ACHN (cell line): ENCODE results near the gene GRM4.
"Not testable (repeated sequence)": the region's sequence is repeated elsewhere in the genome, so short reads cannot be mapped to it uniquely, and the experiment has no call there.

Experiments used
- DNase-seq: peaks from one replicate; pipeline ENCODE4 v3.0.0-alpha.2; 2015
- in situ Hi-C: cut with HindIII; loops from 2 replicates; pipeline ENCODE4 v1.10.0; 2017; ENCODE audit warnings: low sequenced_read_pairs, low pct_ligation_motif_present, low pct_unique_long_range_greater_than_20kb

GRM4 gene

DNA sequence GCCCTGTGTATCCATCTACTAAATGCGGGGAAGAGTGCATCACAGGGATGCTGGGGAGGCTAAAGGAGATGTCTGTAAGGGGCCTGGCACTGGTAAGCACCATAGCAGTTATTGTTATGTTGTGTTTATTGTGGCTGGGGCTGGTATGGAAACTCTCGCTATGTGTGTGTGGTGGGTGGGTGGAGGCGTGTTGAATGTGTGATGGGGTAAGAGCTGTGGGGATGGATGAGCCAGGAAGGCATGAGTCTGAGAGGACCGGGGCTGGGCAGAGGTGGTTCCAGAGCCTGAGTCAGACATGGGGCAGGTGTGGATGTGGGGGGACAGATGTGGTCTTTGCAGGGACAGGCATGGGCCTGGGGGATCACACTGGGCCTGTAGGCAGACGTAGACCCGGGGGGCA, 88.1 kb downstream of the GRM4 start:
- in situ Hi-C loops = no loop called here
- DNase-seq = no peak

DNA sequence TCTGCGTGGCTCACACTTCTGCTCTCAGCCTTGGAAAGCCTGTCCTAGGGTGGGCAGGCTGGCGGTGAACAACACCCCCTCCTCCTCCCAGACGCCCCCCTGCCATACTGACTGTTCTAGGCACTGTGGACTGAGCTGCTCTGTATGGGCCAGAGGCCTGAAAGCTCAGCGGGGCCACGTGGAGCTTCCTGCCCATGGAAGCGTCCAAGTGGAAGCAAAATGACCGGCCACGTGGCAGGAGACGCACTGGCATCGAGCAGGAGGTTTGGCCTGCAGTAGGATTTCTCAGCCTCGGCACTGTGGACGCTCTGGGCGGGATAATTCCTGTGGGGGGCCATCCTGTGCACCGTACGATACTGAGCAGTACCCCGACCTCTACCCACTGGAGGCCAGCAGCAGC, 88.7 kb downstream of the GRM4 start:
- no peak for DNase-seq
- in situ Hi-C loops = no loop called here

DNA sequence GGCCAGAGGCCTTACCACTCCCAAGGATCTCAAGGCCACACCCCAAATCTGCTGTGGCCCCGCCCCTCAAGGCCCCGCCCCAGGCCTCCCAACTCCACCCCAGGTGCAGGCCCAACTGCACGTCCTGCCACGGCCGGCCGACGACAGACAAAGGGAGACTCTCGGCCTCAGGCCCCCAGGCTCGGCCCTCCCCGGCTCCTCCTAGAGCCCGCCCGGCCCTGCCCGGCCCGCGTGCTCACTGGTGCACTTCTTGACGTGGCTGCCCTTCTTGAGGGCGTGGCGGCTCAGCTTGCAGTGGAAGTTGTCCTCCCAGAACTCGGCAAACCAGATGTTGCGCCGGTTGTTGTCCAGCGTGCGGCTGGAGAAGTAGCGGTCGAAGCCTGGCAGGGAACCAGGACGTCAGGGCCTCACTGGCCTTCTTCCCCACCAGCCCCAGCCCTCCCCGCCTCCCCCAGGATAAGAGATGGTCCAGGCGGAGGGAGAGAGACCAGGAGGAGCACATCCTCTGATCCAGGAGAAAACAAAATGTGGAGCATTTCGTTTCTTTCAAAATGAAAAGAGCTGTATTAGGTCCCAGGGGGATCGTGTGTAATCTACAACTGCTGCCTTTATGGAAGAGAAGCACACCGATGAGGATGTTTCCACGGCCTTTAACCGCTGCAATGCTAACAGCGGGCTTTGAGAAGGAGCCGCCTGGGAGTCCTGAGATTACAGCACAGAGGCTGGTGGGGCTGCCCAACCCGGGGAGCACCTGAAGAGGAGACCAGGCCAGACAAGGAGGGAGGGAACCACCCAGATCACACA, 89.4 kb downstream of the GRM4 start:
- DNase-seq = no peak
- in situ Hi-C loops = no loop called here

DNA sequence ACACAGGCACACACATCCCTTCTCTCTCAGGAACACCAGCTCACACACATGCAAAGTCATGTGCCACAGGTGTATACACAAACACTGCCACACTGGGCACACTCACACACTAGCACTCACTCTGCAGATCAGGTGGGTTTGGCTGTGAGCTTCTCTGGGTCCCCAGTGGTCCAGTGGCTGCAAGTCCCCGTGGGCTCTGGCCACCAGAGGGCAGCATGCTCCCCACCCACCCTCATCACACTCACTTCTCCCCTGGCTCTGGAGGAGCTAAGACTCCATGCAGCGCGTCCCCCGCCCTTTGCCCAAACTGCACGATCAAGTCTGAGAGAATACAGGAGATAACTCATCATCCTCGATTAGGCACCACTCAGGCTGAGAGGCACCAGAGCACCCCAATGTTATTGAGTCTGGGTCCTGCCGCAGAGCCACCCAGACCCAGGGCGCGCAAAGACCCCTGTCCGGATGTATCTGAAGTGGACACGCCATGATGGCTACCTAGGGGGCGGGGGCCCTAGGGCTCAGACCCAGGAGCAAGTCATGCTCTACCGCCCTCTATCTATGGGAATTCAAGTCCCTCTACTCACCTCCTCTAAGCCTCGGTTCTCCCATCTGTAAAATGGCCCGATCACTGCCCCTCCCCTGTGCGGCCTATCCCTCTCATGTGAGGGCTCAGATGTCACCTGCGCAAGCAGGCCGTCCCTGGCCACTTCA, 90.5 kb downstream of the GRM4 start:
- in situ Hi-C loops = no loop called here

DNA sequence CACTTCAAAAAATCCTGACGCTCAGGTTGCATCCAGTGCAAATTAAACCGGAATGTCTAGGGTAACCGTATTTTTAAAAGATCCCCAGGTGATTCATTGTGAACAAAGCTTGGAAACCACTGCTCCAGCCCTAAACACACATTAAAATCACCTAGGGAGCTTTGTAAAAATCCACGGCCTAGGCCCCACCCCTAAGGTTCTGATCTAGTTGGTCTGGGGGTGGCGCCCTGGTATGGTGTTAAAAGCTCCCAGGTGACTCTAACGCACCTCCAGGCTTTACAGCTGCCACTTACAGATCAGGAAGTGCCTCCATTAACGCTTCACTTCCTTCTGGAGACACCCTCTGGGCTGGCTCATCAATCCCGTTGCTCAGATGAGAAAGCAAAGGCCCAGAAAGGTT, 92.2 kb downstream of the GRM4 start:
- no peak for DNase-seq
- in situ Hi-C loops = no loop called here

More for the DNA sequence above, 90.5 kb downstream of the GRM4 start:
- peak; percentile 50 for DNase-seq

DNA sequence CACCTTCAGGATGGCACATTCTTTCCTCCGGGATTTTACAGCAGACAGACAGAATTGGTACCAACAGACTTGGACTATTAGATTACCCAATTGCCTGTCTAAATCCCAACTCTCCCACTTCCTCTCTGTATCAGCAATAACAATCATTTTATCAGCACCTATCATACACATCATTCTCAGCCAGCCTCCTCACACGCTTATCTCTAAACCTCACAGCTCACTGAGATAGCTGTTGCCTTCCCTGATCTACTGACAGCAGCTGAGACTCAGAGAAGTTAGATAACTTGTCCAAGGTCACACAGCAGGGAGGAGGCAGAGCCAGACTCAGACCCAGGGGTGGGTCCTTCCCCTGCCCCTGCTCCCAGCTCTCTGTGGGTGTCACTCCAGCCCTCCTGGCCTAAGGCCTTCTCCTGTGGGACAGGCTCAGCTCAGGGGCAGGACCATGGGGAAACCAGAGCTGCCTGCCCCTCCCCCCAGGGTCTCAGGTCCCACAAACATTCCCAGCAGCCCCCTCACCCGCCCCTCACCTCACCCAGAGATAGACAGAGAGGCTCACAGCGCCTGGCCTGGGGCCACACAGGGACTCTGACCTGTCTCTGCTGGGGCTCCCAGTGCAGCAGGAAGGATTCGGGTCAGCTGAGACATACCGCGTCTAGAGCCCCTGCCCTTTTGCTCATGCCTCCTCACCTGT, 92.8 kb downstream of the GRM4 start:
- in situ Hi-C loops = no loop called here
- DNase-seq = no peak

DNA sequence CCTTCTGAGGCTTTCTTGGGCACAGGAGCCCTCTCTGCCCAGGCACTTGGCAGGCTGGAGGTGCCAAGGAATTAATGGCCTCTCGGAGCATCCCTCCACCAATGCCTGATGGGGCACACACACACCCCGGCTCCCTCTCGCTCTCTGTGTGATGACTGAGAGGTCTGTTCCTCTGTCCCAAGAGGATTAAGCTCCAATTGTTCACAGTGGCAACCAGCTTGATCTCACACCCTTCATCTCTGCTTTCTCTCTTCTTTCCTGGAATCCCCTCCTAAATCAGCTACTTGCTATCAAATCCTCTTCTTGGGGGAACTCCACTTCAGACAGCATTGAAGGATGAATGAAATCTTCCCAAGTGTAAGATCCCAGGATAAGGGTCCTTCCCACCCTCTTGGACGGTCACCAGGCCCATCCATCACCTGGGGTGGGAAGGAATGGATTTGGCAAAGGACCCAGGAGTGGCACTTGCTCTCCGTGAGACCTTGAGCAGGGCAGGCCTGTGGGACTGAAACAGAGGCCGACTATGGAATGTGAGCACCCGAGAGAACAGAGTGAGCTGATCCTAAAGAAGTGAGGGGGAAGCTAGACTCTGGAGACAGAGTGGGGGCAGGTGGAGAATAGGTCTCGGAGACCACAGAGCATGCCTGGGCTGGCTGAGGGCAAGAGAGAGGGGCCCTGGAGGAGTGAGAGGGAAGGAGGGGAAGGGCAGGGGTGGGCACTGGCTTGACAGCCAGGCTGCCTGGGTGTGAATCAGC, 93.6 kb downstream of the GRM4 start:
- DNase-seq = no peak
- in situ Hi-C loops = no loop called here

DNA sequence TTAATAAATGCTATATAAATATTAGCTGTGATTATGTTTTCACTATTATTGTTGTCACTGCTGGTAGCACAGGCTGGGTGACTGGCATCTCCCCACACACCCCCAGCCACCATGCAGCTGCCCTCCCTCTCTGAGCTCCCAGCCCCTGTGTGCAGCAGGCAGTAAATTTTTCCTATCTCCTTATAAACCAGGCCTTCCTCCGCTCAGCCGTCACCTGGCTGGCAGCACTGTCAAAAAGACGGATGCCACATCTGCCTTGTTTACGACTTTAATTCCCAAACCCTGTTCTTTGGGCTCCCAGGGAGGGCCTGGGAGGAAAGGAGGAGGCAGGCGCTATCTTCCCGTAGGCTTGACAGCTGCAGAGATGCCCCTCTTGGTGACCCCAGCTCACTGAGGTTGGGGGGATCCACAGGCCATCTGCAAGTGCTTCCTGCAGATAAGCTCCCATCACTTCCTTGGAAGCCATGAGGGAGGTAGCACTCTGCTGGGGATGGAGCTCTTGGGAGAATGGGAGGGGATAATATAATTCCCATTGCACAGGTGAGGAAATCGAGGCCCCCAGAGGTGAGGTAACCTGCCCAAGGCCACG, 94.5 kb downstream of the GRM4 start:
- in situ Hi-C loops = no loop called here
- DNase-seq = no peak

DNA sequence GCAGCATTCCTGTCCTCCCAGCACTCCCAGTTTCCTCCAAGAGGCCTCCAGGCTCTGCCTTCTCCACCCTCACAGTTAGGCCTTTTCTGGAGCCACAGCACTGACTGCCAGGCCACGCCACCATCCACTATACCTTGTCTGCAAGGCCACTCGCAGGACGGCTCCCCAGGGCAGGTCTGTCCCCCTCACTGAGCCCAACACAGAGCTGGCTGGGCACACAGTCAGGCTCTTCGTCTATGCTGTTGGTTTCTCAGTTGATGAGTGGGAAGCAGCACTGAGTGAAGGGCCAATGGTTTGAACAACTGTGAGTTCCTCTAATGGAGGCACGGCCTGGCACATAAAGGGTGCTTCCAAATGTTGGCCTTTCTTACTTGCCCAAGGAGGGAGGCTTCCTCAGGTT, 95.2 kb downstream of the GRM4 start:
- in situ Hi-C loops = no loop called here
- no peak for DNase-seq

DNA sequence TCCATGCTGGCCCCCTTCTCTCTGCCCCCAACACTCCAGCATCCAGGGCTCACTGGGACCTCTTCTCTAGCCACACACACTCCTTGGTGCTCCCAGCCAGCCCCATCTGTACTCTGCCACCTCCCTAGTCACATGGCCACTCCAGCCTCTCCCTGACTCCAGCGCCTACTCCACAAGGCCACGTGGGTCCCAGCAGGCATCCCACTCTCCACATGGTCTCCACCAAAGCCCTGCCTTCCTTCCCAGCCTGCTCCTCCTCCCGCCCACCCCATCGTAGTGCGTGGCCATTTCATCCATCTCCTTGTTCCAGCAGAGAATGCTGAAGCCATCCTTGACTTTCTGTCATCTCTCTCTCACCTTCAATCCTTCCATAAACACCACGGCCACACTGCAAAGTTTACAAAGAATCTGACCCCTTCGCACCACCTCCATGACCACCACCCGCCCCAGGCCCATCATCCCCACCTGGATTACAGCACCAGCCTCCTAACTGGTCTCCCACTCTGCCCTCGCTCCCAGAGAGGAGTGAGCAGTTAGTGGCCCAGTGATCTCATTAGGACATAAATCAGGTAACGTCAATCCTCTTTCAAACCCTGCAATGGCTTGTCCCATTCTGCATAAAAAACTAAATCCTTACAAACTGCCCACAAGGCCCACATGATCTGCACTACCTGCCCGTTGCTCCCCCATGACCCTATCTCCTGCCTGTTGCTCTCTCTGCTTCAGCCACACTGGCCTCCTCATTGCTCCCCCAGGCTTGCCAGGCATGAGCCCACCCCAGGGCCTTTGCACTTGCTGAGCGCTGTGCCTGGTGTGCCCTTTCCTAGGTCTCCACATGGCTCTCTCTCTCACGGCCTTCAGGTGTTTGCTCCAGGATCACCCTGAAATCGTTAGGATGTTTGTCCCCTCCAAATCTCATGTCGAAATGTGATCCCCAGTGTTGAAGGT, 96.2 kb downstream of the GRM4 start:
- in situ Hi-C loops = no loop called here

DNA sequence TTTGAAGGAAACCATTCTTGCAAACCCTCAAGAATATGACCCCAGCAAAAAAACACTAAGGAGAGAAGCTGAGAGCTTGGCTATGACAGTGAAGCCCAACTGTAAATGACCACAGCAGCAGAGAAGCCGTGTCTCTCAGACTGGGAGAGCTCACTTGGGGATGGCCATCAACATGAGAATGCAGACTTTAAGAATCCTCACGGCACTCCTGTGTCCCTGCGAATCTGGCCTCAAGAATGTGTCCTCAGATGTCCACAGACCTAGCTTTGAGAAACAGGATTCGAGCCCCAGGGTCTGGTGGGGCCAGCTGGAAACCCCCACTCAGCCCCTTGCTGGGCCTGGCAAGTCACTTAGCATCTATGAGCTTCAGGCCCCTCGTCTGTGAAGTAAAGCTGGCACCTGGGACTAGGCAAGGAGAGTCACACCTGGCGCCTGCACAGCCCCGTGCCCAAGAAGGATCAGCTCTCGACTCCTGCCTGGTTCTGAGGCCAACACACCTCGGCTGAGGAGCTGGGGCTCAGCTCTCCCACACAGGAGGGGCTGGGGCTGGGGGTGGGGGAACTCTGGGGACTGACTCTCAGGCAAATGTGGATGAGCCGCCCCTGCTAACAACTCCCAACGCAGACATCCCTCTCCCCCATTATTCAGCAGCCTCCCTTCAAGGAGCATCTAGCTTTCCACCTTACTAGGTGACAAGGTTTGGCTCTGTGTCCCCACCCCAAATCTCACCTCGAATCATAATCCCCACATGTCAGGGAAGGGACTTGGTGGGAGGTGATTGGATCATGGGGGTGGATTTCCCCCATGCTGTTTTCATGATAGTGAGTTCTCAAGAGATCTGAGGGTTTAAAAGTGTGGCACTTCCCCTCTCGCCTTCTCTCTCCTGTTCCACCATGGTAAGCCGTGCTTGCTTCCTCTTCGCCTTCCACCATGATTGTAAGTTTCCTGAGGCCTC, 97.7 kb downstream of the GRM4 start:
- DNase-seq = no peak
- in situ Hi-C loops = no loop called here

More for the DNA sequence above, 96.2 kb downstream of the GRM4 start:
- DNase-seq = no peak

DNA sequence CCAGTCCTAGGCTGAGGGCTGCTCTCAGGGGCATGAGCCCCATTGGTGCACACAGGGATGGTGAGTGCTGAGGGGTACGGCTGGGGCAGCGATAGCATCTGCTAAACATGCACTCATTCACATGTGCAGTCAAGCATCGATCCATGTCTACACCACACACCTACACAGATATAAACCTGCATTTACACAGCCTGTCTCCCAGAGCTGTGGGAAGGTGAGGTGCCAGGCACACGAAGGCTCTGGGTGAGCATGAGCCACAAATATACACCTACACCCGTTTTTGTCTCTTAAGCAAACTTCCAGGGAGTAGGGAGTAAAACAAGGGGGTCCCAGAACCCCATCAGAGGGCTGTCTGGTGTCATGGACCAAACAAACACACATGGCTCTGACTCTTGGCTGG, 99.3 kb downstream of the GRM4 start:
- DNase-seq = no peak
- in situ Hi-C loops = no loop called here

DNA sequence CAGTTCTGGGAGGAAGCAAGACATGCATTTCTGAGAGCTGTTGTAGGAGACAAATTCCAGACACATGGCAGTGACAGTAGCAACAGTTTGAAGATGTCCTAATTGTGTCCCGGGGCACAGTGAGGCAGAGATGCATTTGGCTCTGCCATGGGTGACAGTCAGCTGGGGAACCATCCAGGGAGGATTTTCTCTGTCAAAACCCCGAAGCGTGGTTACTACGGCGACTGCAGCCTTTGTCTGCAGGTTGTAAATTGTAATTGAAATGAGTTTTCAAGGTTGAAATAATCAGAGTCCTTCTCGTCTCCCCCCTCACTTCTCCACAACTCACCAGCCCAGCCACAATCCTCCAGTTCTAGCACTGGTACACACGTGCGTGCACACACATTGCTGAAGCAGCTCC, 100.1 kb downstream of the GRM4 start:
- in situ Hi-C loops = no loop called here
- no peak for DNase-seq

DNA sequence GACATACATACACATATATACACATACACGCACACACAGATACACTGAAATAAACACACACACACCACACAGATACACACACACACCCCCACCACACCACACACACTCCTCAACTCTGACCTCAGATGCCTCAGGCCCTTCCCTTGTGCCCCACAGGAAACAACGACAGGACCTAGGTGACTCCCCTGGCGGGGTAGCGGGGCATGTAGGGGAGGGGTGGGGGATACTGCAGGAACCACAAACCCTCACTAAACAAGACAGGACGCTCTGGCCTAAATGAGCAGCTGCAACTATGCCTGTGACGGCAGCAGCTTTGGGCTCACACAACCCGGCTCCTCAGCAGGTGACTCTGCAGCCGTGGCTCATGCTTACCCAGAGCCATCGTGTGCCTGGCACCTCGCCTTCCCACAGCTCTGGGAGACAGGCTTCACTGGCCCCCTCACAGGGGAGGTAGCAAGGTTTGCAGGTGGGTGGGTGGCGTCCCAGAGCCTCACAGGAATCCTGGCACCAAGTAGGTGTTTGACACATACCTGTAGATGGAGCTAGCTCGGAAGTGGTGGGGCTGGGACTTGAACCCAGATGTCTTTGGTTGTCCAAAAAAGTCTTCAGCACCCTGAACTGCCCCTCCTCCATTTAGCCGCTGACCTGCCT, 100.8 kb downstream of the GRM4 start:
- in situ Hi-C loops = no loop called here
- no peak for DNase-seq

DNA sequence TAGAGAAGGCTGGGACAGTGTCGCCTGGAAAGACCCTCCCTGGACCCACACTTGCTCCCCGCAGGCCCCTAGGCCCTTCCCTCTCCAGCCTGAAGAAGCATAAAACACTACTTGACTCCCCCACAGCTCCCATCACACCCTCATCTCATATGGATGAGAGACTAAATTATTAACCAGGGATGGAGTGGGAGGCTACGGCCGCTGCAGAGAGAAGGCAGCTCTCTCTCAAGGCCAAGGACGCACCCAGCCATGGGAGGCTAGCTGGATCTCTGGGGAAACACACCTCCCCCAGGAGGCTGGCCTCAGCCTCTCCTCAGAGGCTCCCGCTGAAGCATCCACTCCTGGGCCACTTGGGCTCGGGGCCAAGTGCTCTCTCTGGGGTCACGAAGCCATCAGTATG, 102.5 kb downstream of the GRM4 start:
- in situ Hi-C loops = no loop called here
- DNase-seq = no peak

DNA sequence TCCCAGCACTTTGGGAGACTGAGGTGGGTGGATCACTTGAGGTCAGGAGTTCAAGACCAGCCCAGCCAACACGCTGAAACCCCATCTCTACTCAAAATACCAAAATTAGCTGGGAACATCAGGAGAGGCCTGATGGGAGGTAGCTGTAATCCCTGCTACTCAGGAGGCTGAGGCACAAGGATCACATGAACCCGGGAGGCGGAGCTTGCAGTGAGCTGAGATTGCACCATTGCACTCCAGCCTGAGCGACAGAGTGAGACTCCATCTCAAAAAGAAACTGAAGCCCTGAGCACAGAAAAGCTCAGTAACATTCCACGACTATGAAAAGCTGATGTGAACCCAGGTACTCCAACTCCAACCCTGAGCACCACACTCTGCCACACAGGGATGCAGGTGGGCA, 103.9 kb downstream of the GRM4 start:
- DNase-seq, in situ Hi-C loops: not testable (repeated sequence)
